RWPE2 (cell line): Measurements from ENCODE around the gene C2CD5.
A peak's percentile ranks its signal among the peaks of the same experiment; 100 is the strongest.

Experiments
- ATAC-seq: fragments of 200-7000 bp; cut with Tn5 transposase; 3 replicates; pipeline ENCODE4 v1.9.1; 2021; ENCODE audit warnings: low read depth
- DNase-seq: peaks from one replicate; pipeline ENCODE4 v3.0.0-alpha.2; 2020; ENCODE audit warnings: low spot score
- H3K27ac ChIP-seq: fragments of 450-650 bp; 2 replicates; pipeline ENCODE4 v1.5.1; 2017; ENCODE audit warnings: mild to moderate bottlenecking; ENCODE audit not compliant: poor library complexity, severe bottlenecking
- H3K27me3 ChIP-seq: fragments of 250-450 bp; sonication (Bioruptor Pico); 2 replicates; pipeline ENCODE4 v1.5.1; 2021; ENCODE audit warnings: mild to moderate bottlenecking, moderate library complexity; ENCODE audit not compliant: insufficient read depth, poor library complexity, severe bottlenecking
- H3K36me3 ChIP-seq: fragments of 250-450 bp; sonication (Bioruptor Pico); 2 replicates; pipeline ENCODE4 v1.5.1; 2020; ENCODE audit warnings: low read depth, mild to moderate bottlenecking, moderate library complexity
- H3K4me1 ChIP-seq: fragments of 250-450 bp; sonication (Bioruptor Pico); 2 replicates; pipeline ENCODE4 v1.5.1; 2021; ENCODE audit warnings: mild to moderate bottlenecking, moderate library complexity; ENCODE audit not compliant: insufficient read depth, poor library complexity, severe bottlenecking
- H3K4me3 ChIP-seq: fragments of 250-450 bp; sonication (Bioruptor Pico); 2 replicates; pipeline ENCODE4 v1.5.1; 2021; ENCODE audit warnings: mild to moderate bottlenecking, moderate library complexity; ENCODE audit not compliant: severe bottlenecking
- H3K9me3 ChIP-seq: fragments of 250-450 bp; sonication (Bioruptor Pico); 2 replicates; pipeline ENCODE4 v1.5.1; 2021; ENCODE audit warnings: mild to moderate bottlenecking, moderate library complexity; ENCODE audit not compliant: severe bottlenecking
- TF ChIP-seq, protein P1 (sequence below): fragments of 450-650 bp; IDR thresholded peaks from one replicate; pipeline ENCODE4 v1.5.1; 2017; ENCODE audit warnings: mild to moderate bottlenecking, moderate library complexity; ENCODE audit not compliant: poor library complexity, severe bottlenecking

Gene C2CD5, protein sequence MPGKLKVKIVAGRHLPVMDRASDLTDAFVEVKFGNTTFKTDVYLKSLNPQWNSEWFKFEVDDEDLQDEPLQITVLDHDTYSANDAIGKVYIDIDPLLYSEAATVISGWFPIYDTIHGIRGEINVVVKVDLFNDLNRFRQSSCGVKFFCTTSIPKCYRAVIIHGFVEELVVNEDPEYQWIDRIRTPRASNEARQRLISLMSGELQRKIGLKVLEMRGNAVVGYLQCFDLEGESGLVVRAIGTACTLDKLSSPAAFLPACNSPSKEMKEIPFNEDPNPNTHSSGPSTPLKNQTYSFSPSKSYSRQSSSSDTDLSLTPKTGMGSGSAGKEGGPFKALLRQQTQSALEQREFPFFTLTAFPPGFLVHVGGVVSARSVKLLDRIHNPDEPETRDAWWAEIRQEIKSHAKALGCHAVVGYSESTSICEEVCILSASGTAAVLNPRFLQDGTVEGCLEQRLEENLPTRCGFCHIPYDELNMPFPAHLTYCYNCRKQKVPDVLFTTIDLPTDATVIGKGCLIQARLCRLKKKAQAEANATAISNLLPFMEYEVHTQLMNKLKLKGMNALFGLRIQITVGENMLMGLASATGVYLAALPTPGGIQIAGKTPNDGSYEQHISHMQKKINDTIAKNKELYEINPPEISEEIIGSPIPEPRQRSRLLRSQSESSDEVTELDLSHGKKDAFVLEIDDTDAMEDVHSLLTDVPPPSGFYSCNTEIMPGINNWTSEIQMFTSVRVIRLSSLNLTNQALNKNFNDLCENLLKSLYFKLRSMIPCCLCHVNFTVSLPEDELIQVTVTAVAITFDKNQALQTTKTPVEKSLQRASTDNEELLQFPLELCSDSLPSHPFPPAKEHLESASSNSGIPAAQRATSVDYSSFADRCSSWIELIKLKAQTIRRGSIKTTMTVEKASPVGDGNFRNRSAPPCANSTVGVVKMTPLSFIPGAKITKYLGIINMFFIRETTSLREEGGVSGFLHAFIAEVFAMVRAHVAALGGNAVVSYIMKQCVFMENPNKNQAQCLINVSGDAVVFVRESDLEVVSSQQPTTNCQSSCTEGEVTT

DNA sequence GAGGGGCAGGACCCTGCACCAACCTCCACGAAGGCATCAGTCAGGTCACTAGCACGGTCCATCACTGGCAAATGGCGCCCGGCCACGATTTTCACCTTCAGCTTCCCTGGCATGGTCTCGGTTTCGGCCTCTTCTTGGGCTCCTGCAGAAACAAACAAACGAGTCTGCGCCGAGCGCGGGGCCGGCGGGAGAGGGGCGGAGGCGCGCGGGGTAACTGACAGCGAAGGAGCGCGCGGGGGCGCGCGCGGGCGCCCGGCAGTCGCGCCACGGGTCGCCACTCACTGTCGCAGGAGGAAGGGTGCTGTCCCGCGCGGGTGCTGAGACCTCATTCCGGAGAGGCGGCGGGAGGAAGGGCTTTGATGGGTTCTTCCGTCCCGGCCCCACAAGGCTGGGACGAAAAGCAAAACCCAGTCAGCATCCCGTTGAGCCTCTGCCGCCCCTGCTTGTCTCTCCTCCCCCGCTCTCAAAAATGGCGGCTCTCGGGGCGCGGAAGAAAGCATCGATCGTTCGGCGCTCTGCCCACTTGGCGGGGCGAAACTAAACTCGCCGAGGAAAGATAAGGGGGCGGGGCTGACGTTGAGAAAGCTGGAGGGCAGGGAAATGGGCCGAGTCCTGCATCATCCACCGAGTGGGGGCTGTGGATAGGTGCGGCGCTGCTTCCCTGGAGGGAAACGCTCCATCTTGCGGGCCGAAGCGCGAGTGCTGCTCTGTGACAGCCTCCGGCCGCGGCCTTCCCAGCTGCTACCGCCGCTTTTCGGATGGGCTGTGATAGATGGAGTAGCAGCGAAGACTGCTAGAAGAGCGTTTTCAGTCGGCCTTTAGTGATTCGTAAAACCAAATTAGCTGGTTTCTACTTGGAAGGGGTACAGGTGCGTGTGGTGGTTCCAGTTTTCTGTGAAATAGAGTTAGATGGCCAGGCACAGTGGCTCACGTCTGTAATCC is at the start of gene C2CD5:
C2CD5 (minus strand) TSS at position 505 of the 942 bp plus-strand sequence; CDS start at position 113, 392 bp downstream.
- H3K9me3 ChIP-seq = no peaks in the 10 kb centered on the region
- ATAC-seq (peak; percentile 87), DNase-seq (peak; percentile 86)
- H3K27ac ChIP-seq = peak within 1 kb of the TSS; percentile 50
- no peaks in the 10 kb centered on the region for H3K27me3 ChIP-seq
- TF ChIP-seq, protein P1, sequence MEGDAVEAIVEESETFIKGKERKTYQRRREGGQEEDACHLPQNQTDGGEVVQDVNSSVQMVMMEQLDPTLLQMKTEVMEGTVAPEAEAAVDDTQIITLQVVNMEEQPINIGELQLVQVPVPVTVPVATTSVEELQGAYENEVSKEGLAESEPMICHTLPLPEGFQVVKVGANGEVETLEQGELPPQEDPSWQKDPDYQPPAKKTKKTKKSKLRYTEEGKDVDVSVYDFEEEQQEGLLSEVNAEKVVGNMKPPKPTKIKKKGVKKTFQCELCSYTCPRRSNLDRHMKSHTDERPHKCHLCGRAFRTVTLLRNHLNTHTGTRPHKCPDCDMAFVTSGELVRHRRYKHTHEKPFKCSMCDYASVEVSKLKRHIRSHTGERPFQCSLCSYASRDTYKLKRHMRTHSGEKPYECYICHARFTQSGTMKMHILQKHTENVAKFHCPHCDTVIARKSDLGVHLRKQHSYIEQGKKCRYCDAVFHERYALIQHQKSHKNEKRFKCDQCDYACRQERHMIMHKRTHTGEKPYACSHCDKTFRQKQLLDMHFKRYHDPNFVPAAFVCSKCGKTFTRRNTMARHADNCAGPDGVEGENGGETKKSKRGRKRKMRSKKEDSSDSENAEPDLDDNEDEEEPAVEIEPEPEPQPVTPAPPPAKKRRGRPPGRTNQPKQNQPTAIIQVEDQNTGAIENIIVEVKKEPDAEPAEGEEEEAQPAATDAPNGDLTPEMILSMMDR = peak; percentile 32
- H3K4me3 ChIP-seq = peak within 1 kb of the TSS; percentile 53
- no peaks in the 10 kb centered on the region for H3K36me3 ChIP-seq
- H3K4me1 ChIP-seq = no peaks in the 10 kb centered on the region

DNA sequence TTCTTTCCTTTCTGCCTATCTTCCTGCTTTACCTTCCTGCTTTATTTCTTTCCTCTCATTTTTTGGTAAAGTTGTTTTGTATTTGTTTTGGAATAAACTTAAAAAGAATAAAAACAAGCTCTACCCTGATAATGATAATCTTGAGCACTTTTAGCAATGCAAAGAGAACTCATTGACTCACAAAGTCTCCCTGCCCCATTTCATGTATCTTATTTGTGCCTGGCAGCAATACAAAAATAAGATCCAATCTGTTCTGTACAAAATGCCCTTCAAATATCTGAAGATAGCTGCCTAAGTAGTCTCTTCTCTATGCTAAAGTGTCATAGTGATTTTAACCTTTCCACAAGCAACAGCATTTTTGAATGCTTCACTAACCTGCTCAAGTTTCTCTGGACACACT is 49.5 kb upstream of the C2CD5 start:
- Histone ChIP-seq H3K27ac (no peak overlapping the region), H3K9me3 (no peaks in the 10 kb centered on the region), H3K27me3 (no peaks in the 10 kb centered on the region), H3K4me3 (no peak overlapping the region), H3K4me1 (no peaks in the 10 kb centered on the region), H3K36me3 (no peaks in the 10 kb centered on the region)
- TF ChIP-seq, protein P1 = no peak
- ATAC-seq = no peak
- no peak for DNase-seq

DNA sequence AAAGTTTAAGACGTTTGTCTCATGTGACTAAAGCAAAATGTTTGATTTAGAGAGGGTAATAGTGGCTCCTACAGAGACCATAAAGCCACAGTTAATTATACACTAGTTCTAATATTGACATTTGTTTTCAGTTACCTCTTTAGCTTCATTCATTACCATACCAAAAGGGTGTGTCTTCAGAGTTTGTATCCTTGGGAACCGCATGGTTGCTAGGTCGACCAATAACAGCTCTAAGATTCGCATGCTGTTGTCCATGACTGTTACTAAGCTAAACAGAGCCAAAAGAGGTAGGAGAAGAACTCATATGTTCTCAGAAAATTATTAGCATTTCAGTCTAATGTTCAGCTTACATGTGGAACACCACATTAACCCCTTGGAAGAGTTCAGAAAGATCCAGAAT is 44.5 kb upstream of the C2CD5 start:
- Histone ChIP-seq H3K27ac (no peak overlapping the region), H3K36me3 (no peaks in the 10 kb centered on the region), H3K4me3 (no peak overlapping the region), H3K9me3 (no peaks in the 10 kb centered on the region), H3K27me3 (no peaks in the 10 kb centered on the region), H3K4me1 (no peaks in the 10 kb centered on the region)
- DNase-seq (no peak), ATAC-seq (no peak)
- TF ChIP-seq, protein P1 = no peak

DNA sequence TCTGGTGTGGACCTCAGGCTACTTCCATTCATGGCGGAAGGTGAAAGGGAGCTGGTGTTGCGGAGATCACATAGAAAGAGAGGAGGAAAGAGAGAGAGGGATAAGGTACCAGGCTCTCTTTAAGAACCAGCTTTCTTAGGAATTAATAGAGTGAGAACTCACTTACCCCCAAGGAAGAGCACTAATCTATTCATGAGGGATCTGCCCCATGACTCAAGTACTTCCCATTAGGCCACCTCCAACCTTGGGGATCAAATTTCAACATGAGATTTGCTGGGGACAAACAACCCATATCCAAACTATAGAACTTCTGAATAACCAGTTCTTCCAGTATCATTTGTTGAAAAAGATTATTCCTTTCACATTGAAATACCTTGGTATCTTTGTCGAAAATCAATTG is 34.0 kb upstream of the C2CD5 start:
- H3K27me3 ChIP-seq = no peaks in the 10 kb centered on the region
- DNase-seq (no peak), ATAC-seq (no peak)
- H3K4me3 ChIP-seq = no peak overlapping the region
- TF ChIP-seq, protein P1 = no peak
- H3K4me1 ChIP-seq = no peaks in the 10 kb centered on the region
- H3K36me3 ChIP-seq = no peaks in the 10 kb centered on the region
- H3K27ac ChIP-seq = no peak overlapping the region
- H3K9me3 ChIP-seq = no peaks in the 10 kb centered on the region
